Measurements from ENCODE around the gene R3HDM2. TPM values are rescaled to one million over a fixed set of nuclear protein-coding genes. Genes with fewer than 3 reads are reported as not detected.

R3HDM2 gene
- total and polyA plus RNA-seq, 2 of the 13 experiments (the other 11 are each of a cell fraction or from before 2014, with no cell fraction given): 11.1 to 23.5 TPM

DNA sequence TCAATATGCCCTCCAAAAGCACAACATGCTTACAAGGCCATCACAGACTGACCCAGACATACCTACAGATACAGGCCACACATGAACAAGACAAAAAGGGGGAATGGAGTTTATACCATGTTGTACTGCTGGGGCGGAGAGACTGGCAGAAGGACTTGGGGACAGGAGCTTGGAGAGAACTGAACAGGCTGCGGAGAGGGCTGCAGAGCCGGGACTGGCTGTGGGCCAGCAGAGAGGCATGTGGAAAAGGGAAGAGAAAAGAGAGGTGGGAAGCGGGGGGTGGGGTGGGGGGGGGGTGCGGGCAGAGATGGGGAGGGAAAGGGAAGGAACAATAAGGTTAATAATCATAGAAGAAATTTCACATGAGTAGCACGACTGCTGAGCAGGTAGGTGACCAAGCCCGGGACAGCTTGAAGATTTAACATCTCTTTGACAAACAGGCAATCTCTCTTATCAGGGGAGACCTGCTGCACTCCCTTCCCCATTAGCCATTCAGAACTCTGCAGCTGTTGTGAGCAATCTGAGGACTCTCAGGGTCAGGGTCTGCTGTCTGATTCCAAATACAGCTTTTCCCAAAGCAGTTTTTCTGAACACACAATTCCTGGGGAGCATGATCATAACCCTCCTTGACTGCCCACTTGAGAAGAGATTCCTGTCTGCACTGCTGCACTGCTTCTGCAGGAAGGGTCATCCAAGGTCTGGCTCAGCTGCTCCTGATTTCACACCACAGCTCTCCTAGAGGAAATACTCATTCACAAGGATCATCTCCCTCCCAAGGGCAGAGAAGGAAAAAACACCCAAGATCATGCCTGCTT is 158.3 kb downstream of the R3HDM2 start:
- Histone ChIP-seq H3K4me2 (ENCODE audit: low read depth, low read length) (no peak overlapping the region), H2AFZ (ENCODE audit: low read length) (no peak overlapping the region), H3K27ac (ENCODE audit: extremely low read length, insufficient read depth, low read length) (no peak overlapping the region), H3K9me3 (ENCODE audit: low read length) (no peaks in the 10 kb centered on the region), H3K79me2 (ENCODE audit: insufficient read depth, low read length) (no peaks in the 10 kb centered on the region), H4K20me1 (ENCODE audit: insufficient read depth, low read length) (no peaks in the 10 kb centered on the region), H3K4me1 (ENCODE audit: insufficient read depth, low read length) (no peaks in the 10 kb centered on the region), H3K9ac (ENCODE audit: insufficient read depth, low read depth, low read length) (no peak overlapping the region), H3K27me3 (ENCODE audit: control insufficient read depth in 1 of 2, insufficient read depth in 2 of 2, low read length in 2 of 2) (no peaks in the 10 kb centered on the region), H3K4me3 (replicated peaks in 1 of 3; ENCODE audit: insufficient read depth in 1 of 3, low read depth in 2 of 3, low read length in 3 of 3) (no peak overlapping the region), H3K36me3 (replicated peaks in 1 of 2; ENCODE audit: control insufficient read depth in 1 of 2, insufficient read depth in 2 of 2, low read length in 2 of 2) (peaks cover 4 to 37% of the 10 kb centered on the region in 2 experiments; a peak in 4 of 5 replicates)
- no peak for ATAC-seq
- WGBS (ENCODE audit: low lambda C conversion rate): 99% methylated on average over 7 of the region's 7 CpGs
- DNase-seq (ENCODE audit: low spot score): no peak
- no peak for FAIRE-seq
- intact Hi-C loops (cut with micrococcal nuclease; ENCODE audit: unreplicated experiment): no loop called here
- no TSS peak for BruUV-seq (replicated peaks)
- in situ Hi-C loops (cut with HindIII; ENCODE audit: extremely low pct_ligation_motif_present, low pct_unique_long_range_greater_than_20kb): no loop called here
- CTCF ChIA-PET (ENCODE audit: low intra/inter-chr PET ratio, low total read pairs): no interaction called here
- TF ChIP-seq, protein P1, sequence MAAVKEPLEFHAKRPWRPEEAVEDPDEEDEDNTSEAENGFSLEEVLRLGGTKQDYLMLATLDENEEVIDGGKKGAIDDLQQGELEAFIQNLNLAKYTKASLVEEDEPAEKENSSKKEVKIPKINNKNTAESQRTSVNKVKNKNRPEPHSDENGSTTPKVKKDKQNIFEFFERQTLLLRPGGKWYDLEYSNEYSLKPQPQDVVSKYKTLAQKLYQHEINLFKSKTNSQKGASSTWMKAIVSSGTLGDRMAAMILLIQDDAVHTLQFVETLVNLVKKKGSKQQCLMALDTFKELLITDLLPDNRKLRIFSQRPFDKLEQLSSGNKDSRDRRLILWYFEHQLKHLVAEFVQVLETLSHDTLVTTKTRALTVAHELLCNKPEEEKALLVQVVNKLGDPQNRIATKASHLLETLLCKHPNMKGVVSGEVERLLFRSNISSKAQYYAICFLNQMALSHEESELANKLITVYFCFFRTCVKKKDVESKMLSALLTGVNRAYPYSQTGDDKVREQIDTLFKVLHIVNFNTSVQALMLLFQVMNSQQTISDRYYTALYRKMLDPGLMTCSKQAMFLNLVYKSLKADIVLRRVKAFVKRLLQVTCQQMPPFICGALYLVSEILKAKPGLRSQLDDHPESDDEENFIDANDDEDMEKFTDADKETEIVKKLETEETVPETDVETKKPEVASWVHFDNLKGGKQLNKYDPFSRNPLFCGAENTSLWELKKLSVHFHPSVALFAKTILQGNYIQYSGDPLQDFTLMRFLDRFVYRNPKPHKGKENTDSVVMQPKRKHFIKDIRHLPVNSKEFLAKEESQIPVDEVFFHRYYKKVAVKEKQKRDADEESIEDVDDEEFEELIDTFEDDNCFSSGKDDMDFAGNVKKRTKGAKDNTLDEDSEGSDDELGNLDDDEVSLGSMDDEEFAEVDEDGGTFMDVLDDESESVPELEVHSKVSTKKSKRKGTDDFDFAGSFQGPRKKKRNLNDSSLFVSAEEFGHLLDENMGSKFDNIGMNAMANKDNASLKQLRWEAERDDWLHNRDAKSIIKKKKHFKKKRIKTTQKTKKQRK (IDR thresholded peaks at IDR 0.05; ENCODE audit: low read length): no peak
- TF ChIP-seq ZNF761 (CRISPR knock-in tag; conservative IDR thresholded peaks at IDR 0.05) (no peak), TEAD2 (CRISPR knock-in tag; IDR thresholded peaks at IDR 0.05) (no peak), HNRNPK (IDR thresholded peaks at IDR 0.05; ENCODE audit: low read depth, low read length, poor library complexity, severe bottlenecking) (peak; percentile 26)
- POLR2A ChIA-PET: no interaction called here
